Ovary (tissue), 9 donors: ENCODE data around the gene FIGN. TPM values are rescaled to one million over a fixed set of nuclear protein-coding genes. Genes with fewer than 3 reads are reported as not detected.

Source experiments
- DNase-seq, 5 donors: peaks; one replicate each; pipeline ENCODE4 v3.0.0-alpha.2; 2019 to 2020
- H3K27ac ChIP-seq, 2 donors: fragments of 200-600 bp; one replicate each; pipeline versions ENCODE4 v1.5.1 to v1.8.0; 2019 to 2022
- H3K27me3 ChIP-seq: fragments of 200-600 bp; one replicate; pipeline ENCODE4 v1.8.0; 2022
- H3K36me3 ChIP-seq: fragments of 200-600 bp; sonication (generic); one replicate; pipeline ENCODE4 v1.5.1; 2019
- H3K4me1 ChIP-seq: one replicate; pipeline ENCODE4 v1.8.1; 2013; ENCODE audit warnings: mild to moderate bottlenecking, moderate library complexity; ENCODE audit not compliant: insufficient read depth
- H3K4me3 ChIP-seq: fragments of 200-600 bp; sonication (generic); one replicate; pipeline ENCODE4 v1.5.1; 2017
- H3K9me3 ChIP-seq, 2 donors: fragments of 200-600 bp in 1 of 2; sonication (generic) in 1 of 2; one replicate each; pipeline versions ENCODE4 v1.5.1 to v1.8.1; 2013 to 2019; ENCODE audit warnings: mild to moderate bottlenecking in 1 of 2, moderate library complexity in 1 of 2
- CTCF ChIP-seq, 3 donors: fragments of 450-650 bp in 2 of 3; fragments of 200-600 bp in 1 of 3; IDR thresholded peaks; one replicate each; pipeline versions ENCODE4 v1.5.1 to v1.8.0; 2016 to 2022; ENCODE audit warnings: antibody characterized with exemption in 3 of 3, mild to moderate bottlenecking in 1 of 3
- EP300 ChIP-seq: sonication (generic); formaldehyde crosslinking; IDR thresholded peaks from one replicate; pipeline ENCODE4 v1.6.1; 2017; ENCODE audit warnings: antibody characterized with exemption
- POLR2A ChIP-seq: fragments of 450-650 bp; IDR thresholded peaks from one replicate; pipeline ENCODE4 v1.6.1; 2017; ENCODE audit warnings: antibody characterized with exemption, mild to moderate bottlenecking, moderate library complexity
- WGBS, 3 donors: extraction: QIAGEN DNeasy Blood & Tissue Kit in 1 of 3; methylation state at CpG; one replicate each; pipeline versions ENCODE4 v1.1.5 to v1.1.7; 2013 to 2017; 5-methylcytosine and 5-hydroxymethylcytosine counted together
- intact Hi-C, 4 donors: fragments of 100-400 bp; cut with DNase I; formaldehyde crosslinking; loops; one replicate each; pipeline versions ENCODE4 v1.11.0 to v1.15.1; 2022 to 2023
- polyA plus RNA-seq, 2 donors: library from polyadenylated mRNA; stranded (reverse); fragments of 200-250 nt in 1 of 2; fragments of 350-450 nt in 1 of 2; fragmentation: Illumina TruSeq in 1 of 2; extraction: RNeasy Lipid Tissue Mini Kit (QIAGEN cat#74804) in 1 of 2; gene quantifications; one replicate each; pipeline ENCODE4 v1.2.3, GENCODE V29; 2013 to 2014
- total RNA-seq, 7 donors: library from RNA; depleted of rRNA in 2 of 7; stranded (reverse); fragments of >200 nt in 2 of 7; fragmentation: NEBNext Ultra II Directional in 3 of 7; extraction: Animal tissue kit (Norgen Biotek cat#: 25700) in 3 of 7; gene quantifications; one replicate each; pipeline versions ENCODE4 v1.1.0 to v1.2.4, GENCODE V29; 2016 to 2023
- donor health status: DM: no; HTN: no; CAD: no; lungs with moderate emphysema.
- donor health status: DM: no; HTN: no; CAD: no.
- donor health status: Bipolar disorder and iron deficiency.
- donor health status: DM: yes; HTN: yes; CAD: no.
- donor health status: DM: no; HTN: no; CAD: no.
- donor health status: DM: yes; HTN: yes; CAD: no.

FIGN gene
- total and polyA plus RNA-seq, 9 donors, result 2.4 to 15.5 (median 8.9) TPM

DNA sequence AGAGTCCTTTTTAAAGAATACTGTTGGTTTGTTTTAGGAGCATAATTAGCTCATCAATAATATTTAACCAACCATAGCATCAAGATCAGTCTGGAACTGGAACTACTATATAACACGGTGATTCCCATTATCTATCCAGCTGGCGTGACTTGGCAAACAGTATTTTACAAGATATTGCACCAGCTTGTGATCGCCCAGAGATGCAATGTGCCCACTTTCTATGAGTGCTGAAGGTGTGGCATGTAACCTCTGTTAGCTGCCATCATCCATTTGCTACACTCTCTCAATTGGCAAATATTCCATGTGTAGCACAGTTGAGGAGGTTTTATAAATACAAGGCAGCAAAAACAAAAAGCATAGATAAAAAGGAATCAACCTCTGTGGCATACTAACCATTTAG, 64.9 kb downstream of the FIGN start:
- Histone ChIP-seq H3K27ac (no peak overlapping the region), H3K9me3 (no peaks in the 10 kb centered on the region), H3K4me3 (no peak overlapping the region), H3K27me3 (no peaks in the 10 kb centered on the region), H3K4me1 (peaks cover 2% of the 10 kb centered on the region), H3K36me3 (no peaks in the 10 kb centered on the region)
- TF ChIP-seq POLR2A (no peak), EP300 (no peak), CTCF (IDR thresholded peaks at IDR 0.05) (no peak)
- 88 to 94% (median 90%) methylated on average over 3 of the region's 3 CpGs for WGBS, 3 donors
- DNase-seq, result no peak
- intact Hi-C loops, result no loop called here

- intact Hi-C loops, result no loop called here
- Histone ChIP-seq H3K9me3 (no peaks in the 10 kb centered on the region), H3K27me3 (no peaks in the 10 kb centered on the region), H3K4me1 (peaks cover 2% of the 10 kb centered on the region), H3K36me3 (no peaks in the 10 kb centered on the region), H3K4me3 (no peak overlapping the region), H3K27ac (no peak overlapping the region)
- 83 to 89% (median 85%) methylated on average over 2 of the region's 2 CpGs for WGBS, 3 donors
- TF ChIP-seq POLR2A, result no peak
- TF ChIP-seq EP300, result no peak
- no peak for TF ChIP-seq CTCF (IDR thresholded peaks at IDR 0.05)
- DNase-seq, result no peak
These were observed 66.3 kb downstream of the FIGN start for GRCh38 chr2:163669506-163669905.

DNA sequence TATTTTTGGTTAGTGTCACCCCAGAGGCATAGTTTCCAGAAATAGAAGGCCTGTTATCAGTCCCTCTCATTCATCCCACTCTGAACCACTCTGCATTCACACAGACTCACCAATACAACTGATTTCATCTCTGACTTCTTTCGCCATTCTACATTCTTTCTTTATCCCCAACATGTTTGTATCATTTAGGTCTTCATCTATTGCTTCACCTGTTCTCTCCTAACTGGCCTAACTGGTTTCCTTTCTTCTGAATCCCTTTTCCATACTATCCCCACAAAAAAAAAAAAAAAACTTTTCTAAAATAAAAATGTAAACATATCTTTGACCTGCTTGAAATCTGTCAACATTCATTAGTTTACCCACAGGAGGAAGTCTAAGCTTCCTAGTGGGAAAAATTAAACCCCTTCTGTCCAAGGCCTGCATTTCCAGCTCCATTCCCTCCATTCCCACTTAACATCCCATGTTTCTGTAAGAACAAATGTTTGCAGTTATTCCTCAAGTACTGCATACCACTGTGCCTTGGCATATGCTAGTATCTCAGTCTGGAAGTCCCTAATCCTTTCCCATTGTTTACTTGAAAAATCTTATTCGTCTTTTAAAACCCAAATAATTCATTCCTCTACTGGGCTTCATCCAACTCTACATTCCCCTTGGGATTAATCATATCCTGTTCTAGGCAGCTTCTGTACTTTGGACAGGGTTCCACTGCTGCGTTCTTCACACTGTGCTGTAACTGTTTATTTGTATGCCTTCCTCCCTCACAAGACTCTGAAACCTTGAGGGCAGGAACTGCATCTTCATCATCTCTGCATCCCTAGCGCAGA, 68.5 kb downstream of the FIGN start:
- Histone ChIP-seq H3K27ac (no peak overlapping the region), H3K4me1 (peaks cover 1% of the 10 kb centered on the region), H3K27me3 (no peaks in the 10 kb centered on the region), H3K9me3 (no peaks in the 10 kb centered on the region), H3K36me3 (no peaks in the 10 kb centered on the region), H3K4me3 (no peak overlapping the region)
- intact Hi-C loops, result no loop called here
- TF ChIP-seq POLR2A (no peak), CTCF (IDR thresholded peaks at IDR 0.05) (no peak), EP300 (no peak)
- 27 to 34% (median 33%) methylated on average over 4 of the region's 4 CpGs for WGBS, 3 donors
- no peak for DNase-seq

GRCh38 chr2:163665817-163666216, 70.0 kb downstream of the FIGN start:
- H3K4me1 ChIP-seq, result peaks cover 1% of the 10 kb centered on the region
- no peaks in the 10 kb centered on the region for H3K27me3 ChIP-seq
- intact Hi-C loops, result no loop called here
- H3K36me3 ChIP-seq, result no peaks in the 10 kb centered on the region
- DNase-seq, result no peak
- no peak overlapping the region for H3K27ac ChIP-seq
- H3K9me3 ChIP-seq, result no peaks in the 10 kb centered on the region
- no peak overlapping the region for H3K4me3 ChIP-seq
- TF ChIP-seq POLR2A (no peak), EP300 (no peak), CTCF (IDR thresholded peaks at IDR 0.05) (no peak)
